NCI-H187 (cell line): ENCODE data around the gene CCDC177.

Experiments used
- DNase-seq, 2 experiments: peaks; one replicate each; lab custom pipeline; 2025; lab: John Stamatoyannopoulos, UW

The CCDC177 gene

GRCh38 chr14:69574263-69574953, at the start of gene CCDC177:
CCDC177 (minus strand) TSS chr14:69574871; CDS start chr14:69573622, 1,249 bp downstream.
- DNase-seq = peak; percentile 81

GRCh38 chr14:69624136-69624535, 49.5 kb upstream of the CCDC177 start:
- DNase-seq = no peak

GRCh38 chr14:69620981-69621380, 46.3 kb upstream of the CCDC177 start:
- DNase-seq = no peak

- DNase-seq = no peak
Observed at GRCh38 chr14:69620211-69620611, 45.5 kb upstream of the CCDC177 start.

GRCh38 chr14:69619012-69619411, 44.3 kb upstream of the CCDC177 start:
- no peak for DNase-seq

GRCh38 chr14:69617796-69618195, 43.1 kb upstream of the CCDC177 start:
- no peak for DNase-seq

GRCh38 chr14:69616408-69616773, 41.7 kb upstream of the CCDC177 start:
- no peak for DNase-seq

GRCh38 chr14:69615496-69616407, 41.1 kb upstream of the CCDC177 start:
- no peak for DNase-seq

- no peak for DNase-seq
Observed at GRCh38 chr14:69615121-69615495, 40.4 kb upstream of the CCDC177 start.

GRCh38 chr14:69614592-69614991, 39.9 kb upstream of the CCDC177 start:
- DNase-seq = no peak

GRCh38 chr14:69613312-69614073, 38.8 kb upstream of the CCDC177 start:
- no peak for DNase-seq

GRCh38 chr14:69612783-69613130, 38.1 kb upstream of the CCDC177 start:
- DNase-seq = no peak

GRCh38 chr14:69612014-69612782, 37.5 kb upstream of the CCDC177 start:
- no peak for DNase-seq

GRCh38 chr14:69611172-69612013, 36.7 kb upstream of the CCDC177 start, which contains the start of gene SUSD6:
SUSD6 (plus strand) TSS chr14:69611596; CDS start chr14:69658593, 46,997 bp downstream.
- DNase-seq = peak; percentile 90 to 96

- DNase-seq = peak in 1 of 2 experiments; percentile 68
Observed at GRCh38 chr14:69610874-69611171, 36.2 kb upstream of the CCDC177 start.

GRCh38 chr14:69610020-69610873, 35.6 kb upstream of the CCDC177 start:
- DNase-seq = no peak

GRCh38 chr14:69606258-69607184, 31.9 kb upstream of the CCDC177 start:
- no peak for DNase-seq

- no peak for DNase-seq
Observed at GRCh38 chr14:69605738-69606137, 31.1 kb upstream of the CCDC177 start.
